Caki2 (cell line): Measurements from ENCODE around the gene PKDCC. TPM values are rescaled to one million over a fixed set of nuclear protein-coding genes. Genes with fewer than 3 reads are reported as not detected.

Experiments used
- DNase-seq: peaks from one replicate; pipeline ENCODE4 v3.0.0-alpha.2; 2015; ENCODE audit warnings: low read depth
- in situ Hi-C: cut with HindIII; loops from 2 replicates; pipeline ENCODE4 v1.10.0; 2016; ENCODE audit warnings: low sequenced_read_pairs, low pct_unique_long_range_greater_than_20kb, mixed read lengths
- total RNA-seq: library from RNA; depleted of rRNA; stranded (reverse); fragments of >200 nt; shearing (Covaris generic); gene quantifications from 2 replicates; pipeline ENCODE4 v1.2.3, GENCODE V29; 2014; ENCODE audit warnings: low replicate concordance; rRNA removed

PKDCC gene, protein sequence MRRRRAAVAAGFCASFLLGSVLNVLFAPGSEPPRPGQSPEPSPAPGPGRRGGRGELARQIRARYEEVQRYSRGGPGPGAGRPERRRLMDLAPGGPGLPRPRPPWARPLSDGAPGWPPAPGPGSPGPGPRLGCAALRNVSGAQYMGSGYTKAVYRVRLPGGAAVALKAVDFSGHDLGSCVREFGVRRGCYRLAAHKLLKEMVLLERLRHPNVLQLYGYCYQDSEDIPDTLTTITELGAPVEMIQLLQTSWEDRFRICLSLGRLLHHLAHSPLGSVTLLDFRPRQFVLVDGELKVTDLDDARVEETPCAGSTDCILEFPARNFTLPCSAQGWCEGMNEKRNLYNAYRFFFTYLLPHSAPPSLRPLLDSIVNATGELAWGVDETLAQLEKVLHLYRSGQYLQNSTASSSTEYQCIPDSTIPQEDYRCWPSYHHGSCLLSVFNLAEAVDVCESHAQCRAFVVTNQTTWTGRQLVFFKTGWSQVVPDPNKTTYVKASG
- 1.6 and 2.1 TPM in 2 replicates for total RNA-seq

DNA sequence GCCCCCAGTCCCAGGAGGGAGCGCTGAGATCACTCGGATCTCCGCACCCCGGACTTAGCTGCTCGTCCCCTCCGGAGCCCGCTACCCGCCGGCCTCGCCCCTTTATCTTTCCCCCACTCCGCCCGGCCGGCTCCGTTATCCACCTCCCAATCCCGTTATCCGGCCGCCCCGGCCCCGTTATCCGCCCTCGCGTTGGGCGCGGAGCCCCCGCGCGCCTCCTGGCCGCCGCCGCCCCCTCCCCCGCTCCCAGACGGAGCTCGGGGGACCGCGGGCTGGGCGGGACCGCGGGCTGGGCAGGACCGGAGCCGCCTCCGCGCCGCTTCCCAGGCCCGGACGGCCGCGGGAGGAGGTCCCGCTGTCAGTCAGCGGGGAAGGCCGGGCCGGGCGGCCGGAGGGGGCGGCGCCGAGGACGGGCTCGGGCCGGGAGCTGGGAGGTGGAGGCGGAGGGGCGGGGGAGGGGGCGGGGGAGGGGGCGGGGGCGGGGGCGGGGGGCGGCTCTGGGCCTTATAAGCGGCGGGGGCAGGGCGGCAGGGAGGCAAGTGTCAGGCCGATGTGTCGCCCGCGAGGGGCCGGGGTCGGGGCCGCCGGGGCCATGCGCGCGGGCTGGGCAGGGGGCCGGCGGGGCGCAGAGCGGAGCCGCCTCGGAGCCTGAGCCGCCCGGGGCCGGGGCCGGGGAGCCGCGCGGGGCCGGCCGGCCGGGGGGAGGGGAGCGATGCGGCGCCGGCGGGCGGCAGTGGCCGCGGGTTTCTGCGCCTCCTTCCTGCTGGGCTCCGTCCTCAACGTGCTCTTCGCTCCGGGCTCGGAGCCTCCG, at the start of gene PKDCC:
Gene PKDCC, plus strand, starts transcription at position 534 of the 811 bp plus-strand sequence. Its CDS starts 179 bp downstream, at position 713.
- peak; percentile 60 for DNase-seq
- in situ Hi-C loops = no loop called here

GRCh38 chr2:41998186-41999127, 49.4 kb upstream of the PKDCC start:
- DNase-seq = no peak
- in situ Hi-C loops = no loop called here

DNA sequence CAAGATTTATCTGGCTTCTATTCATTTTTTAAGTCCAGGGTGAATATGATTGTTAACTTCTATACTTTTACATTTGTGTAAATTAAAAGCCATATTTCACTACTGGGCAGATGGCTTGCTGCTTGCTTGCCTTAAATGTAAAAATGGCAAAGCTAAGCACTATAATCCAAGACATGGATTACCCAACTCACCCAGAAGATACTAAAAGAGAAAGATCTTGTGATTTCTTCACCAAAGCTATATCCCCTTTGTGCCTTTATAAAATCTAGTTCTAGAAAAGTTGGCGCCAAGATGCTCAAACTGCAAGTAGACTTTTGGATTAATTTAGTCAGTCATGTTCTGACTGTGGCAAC, 48.7 kb upstream of the PKDCC start:
- no peak for DNase-seq
- in situ Hi-C loops = no loop called here

- in situ Hi-C loops = no loop called here
- DNase-seq = no peak
Measured at GRCh38 chr2:41999592-42000281, 48.1 kb upstream of the PKDCC start.

DNA sequence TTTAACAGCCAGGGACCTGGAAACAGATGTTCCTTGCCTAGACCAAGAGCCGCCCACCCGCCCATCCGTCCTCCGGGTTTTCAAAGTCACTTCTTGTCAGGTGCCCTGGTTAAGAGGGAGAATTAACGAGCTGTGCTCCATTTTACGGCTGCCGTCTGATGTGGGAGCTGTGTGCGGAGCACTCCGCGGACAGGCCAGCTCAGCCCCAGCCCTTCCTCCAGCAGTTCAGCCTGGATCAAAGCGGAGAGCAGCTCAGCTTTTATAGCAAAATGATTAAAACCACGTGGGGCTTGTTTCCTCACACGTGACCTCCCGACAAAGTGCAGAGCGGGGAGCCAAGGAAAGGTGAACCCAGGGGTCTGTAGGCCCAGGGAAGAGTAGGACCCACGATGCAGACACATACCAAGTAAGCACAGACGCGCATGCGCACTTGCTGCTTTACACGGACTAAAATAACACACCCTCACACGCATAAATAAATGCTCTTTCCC, 46.1 kb upstream of the PKDCC start:
- in situ Hi-C loops = no loop called here
- no peak for DNase-seq

GRCh38 chr2:42007551-42007950, 40.3 kb upstream of the PKDCC start:
- DNase-seq = no peak
- in situ Hi-C loops = no loop called here

DNA sequence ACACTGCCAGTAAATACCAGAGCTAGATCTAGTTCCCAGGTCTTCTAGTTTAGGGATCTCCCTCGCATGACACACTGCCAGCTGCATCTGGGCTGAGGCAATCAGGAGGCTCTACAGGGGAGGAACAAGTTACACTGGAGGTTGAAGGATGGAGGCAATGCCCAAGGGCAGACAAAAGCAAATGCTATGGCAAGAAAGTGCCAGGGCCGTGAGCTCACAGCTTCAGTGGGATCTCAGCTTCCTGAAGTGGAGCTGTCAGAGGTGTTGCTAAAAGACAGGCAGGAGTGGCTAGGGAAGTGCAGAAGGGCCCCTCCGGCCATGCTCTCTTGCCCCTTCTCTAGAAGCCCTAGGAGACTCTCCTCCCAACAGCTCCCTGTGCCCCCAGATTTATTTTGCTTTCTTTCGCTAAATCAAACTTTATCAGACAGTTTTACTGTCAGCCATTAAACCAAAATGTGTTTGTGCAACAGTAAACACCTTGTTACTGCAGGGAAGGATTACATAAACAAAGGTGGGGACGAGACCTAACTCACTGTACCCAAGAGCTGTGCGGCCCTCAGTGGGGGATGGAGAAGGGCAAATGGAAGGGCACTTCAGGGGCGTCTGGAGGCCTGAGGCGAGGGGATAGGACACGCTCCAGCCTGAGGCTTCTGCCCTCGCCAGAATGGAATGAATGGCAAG, 39.4 kb upstream of the PKDCC start:
- in situ Hi-C loops = no loop called here
- DNase-seq = no peak

DNA sequence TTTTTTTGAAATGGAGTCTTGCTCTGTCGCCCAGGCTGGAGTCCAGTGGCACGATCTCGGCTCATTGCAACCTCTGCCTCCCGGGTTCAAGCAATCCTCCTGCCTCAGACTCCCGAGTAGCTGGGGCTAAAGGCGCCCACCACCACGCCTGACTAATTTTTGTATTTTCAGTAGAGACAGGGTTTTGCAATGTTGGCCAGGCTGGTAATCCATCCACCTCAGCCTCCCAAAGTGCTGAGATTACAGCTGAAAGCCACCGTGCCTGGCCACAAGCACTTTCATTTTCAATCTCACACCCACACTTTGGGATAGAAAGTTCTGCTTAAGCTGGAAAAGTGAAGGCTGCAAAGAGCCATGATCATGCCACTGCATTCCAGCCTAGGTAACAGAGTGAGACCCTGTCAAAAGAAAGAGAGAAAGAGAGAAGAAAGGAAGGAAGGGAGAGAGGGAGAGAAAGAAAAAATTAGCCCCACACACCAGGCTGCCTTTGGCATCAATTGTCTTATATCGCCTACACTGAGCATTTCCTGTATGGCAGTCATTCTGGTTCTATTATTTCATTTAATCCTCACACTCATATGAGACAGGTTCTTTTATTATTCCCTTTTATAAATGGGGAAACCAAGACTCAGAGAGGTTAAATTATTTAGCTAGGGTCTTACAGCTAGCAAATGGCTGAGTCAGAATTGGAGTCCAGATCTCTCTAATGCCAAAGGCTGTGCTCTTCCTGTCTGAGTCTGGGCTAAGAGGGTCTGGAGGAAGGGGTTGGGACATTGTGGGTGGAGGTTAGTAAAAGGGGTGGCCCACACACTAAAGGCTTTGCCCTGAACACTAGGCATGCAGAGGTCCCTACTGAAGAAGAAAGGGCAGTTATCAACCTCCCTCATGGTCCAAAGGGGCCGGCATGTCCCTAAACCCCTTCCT, 37.9 kb upstream of the PKDCC start:
- no peak for DNase-seq
- in situ Hi-C loops = no loop called here

GRCh38 chr2:42010743-42011298, 37.0 kb upstream of the PKDCC start:
- peak; percentile 68 for DNase-seq
- in situ Hi-C loops = no loop called here

- no peak for DNase-seq
- in situ Hi-C loops = no loop called here
Measured at GRCh38 chr2:42012137-42012536, 35.7 kb upstream of the PKDCC start.

- no peak for DNase-seq
- in situ Hi-C loops = no loop called here
Measured at GRCh38 chr2:42012651-42013050, 35.2 kb upstream of the PKDCC start.

GRCh38 chr2:42013409-42013808, 34.4 kb upstream of the PKDCC start:
- no peak for DNase-seq
- in situ Hi-C loops = no loop called here

DNA sequence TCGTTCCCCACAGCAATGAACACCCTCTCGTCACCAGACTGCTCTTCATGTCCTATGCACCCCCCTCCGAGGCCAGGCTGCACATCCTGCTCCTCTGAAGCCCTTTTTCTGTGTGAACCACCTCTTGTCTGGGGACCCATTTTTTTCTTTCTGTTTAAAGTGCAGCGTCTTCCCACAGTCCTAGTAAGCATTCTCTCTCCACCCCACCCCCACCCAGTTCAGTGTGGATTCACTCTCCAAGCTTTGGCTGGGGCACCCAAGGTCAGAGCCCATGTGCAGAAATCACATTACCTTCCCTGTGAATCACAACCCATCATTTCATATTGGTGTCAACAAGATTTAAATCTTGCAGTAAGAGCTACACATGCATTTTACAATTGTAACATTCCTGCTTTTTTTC, 26.4 kb upstream of the PKDCC start:
- DNase-seq = no peak

DNA sequence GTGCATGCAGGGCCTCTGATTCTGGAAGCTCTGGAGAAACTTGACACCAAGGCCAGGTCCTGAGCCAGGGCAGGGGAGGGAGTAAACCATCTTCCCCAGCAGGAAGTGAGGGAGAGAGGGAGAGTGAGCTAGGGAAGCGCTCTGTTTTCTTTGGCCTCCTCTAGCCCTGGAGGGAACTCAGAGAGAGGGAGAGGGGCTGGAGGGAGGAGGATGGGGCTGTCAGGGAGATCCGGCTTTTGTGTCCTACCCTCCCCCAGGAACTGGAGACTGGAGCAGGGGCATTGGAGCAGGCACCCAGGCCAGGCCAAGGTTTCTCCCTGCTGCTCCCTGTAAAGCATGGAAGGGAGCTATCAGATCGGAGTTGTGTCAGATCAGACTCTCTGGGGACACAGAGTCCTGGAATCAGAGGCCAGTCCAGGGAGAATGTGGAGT, 22.7 kb upstream of the PKDCC start:
- in situ Hi-C loops = no loop called here
- no peak for DNase-seq

More for the DNA sequence above, 26.4 kb upstream of the PKDCC start:
- in situ Hi-C loops = no loop called here

DNA sequence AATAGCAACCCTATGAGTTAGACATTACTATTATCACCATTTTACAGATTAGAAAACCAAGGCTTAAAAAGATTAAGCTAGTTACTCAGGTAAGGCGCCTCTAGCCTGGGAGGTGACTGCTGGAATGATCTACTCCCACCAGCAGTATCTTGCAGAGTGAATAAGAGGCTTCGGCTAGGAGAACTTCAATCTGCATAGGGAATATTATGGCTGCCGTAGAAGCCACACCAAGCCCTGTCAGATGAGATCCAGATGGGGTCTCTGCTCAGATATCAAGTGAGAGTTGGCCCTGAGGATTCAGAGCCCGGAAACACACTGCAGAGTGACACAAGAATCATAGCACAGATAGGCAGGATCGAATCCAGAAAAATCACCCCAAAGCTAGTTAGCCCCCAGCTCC, 21.5 kb upstream of the PKDCC start:
- in situ Hi-C loops = no loop called here
- DNase-seq = no peak
